Upper lobe of left lung (tissue), 4 donors: ENCODE data around the gene GPN3.

Experiments used
- EP300 ChIP-seq, 4 donors: sonication (generic); formaldehyde crosslinking; IDR thresholded peaks; one replicate each; pipeline ENCODE4 v1.5.1; 2017; ENCODE audit warnings: antibody characterized with exemption in 4 of 4, control low read depth in 2 of 4
- POLR2A ChIP-seq, 4 donors: fragments of 450-650 bp; IDR thresholded peaks; one replicate each; pipeline ENCODE4 v1.5.1; 2016 to 2017; ENCODE audit warnings: antibody characterized with exemption in 4 of 4, mild to moderate bottlenecking in 2 of 4
- TF ChIP-seq, protein P1 (sequence below), 6 experiments: fragments of 450-650 bp in 4 of 6; fragments of 200-600 bp in 2 of 6; sonication (generic) in 2 of 6; IDR thresholded peaks; one replicate each; pipeline ENCODE4 v1.5.1; 2016 to 2019; ENCODE audit warnings: antibody characterized with exemption in 6 of 6

DNA sequence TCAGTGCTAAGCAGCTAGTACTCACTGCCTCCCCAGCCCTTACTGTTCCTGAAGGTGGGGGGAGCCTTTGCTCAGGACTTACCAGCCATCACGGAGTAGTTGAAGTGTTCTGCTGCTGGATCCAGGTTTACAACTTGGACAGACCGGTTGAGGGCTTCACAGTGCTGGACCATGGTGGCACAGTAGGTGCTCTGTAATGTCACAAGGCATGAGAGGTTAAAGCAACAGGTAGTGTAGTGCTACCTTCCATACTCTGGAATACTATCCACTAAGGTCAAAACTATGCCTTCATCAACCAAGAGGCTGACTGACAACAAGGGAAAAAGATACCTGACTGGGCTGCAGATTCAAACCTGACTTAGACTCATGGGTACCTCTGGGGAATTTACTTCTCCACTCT, 3.0 kb downstream of the GPN3 start:
- no peak for TF ChIP-seq EP300 (IDR thresholded peaks at IDR 0.05)
- TF ChIP-seq, protein P1, sequence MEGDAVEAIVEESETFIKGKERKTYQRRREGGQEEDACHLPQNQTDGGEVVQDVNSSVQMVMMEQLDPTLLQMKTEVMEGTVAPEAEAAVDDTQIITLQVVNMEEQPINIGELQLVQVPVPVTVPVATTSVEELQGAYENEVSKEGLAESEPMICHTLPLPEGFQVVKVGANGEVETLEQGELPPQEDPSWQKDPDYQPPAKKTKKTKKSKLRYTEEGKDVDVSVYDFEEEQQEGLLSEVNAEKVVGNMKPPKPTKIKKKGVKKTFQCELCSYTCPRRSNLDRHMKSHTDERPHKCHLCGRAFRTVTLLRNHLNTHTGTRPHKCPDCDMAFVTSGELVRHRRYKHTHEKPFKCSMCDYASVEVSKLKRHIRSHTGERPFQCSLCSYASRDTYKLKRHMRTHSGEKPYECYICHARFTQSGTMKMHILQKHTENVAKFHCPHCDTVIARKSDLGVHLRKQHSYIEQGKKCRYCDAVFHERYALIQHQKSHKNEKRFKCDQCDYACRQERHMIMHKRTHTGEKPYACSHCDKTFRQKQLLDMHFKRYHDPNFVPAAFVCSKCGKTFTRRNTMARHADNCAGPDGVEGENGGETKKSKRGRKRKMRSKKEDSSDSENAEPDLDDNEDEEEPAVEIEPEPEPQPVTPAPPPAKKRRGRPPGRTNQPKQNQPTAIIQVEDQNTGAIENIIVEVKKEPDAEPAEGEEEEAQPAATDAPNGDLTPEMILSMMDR (IDR thresholded peaks at IDR 0.05), result no peak
- no peak for TF ChIP-seq POLR2A (IDR thresholded peaks at IDR 0.05)
